HG03432 (cell line): Measurements from ENCODE around the gene KRT77.
"Not testable (repeated sequence)": the region's sequence is repeated elsewhere in the genome, so short reads cannot be mapped to it uniquely, and the experiment has no call there.

Source experiments
- ATAC-seq: cut with Tn5 transposase; IDR thresholded peaks from one replicate; pipeline ENCODE4 v1.9.1; 2021; ENCODE audit warnings: mild to moderate bottlenecking, moderate library complexity; ENCODE audit not compliant: unreplicated experiment

The KRT77 gene

GRCh38 chr12:52703424-52703823 lies at the start of gene KRT77:
Gene KRT77 (minus strand): TSS chr12:52703524. CDS start chr12:52703434, 90 bp downstream.
- no peak for ATAC-seq

GRCh38 chr12:52752516-52752915 lies 49.2 kb upstream of the KRT77 start:
- ATAC-seq: no peak

GRCh38 chr12:52751795-52752194 lies 48.5 kb upstream of the KRT77 start:
- ATAC-seq: no peak

- ATAC-seq: not testable (repeated sequence)
Observed at GRCh38 chr12:52750532-52750931, 47.2 kb upstream of the KRT77 start.

GRCh38 chr12:52749827-52750226 lies 46.5 kb upstream of the KRT77 start:
- no peak for ATAC-seq

- no peak for ATAC-seq
Observed at GRCh38 chr12:52748578-52748977, 45.3 kb upstream of the KRT77 start.

GRCh38 chr12:52745554-52745953 lies 42.2 kb upstream of the KRT77 start:
- no peak for ATAC-seq

GRCh38 chr12:52744493-52745156 lies 41.3 kb upstream of the KRT77 start:
- no peak for ATAC-seq

GRCh38 chr12:52742822-52743457 lies 39.6 kb upstream of the KRT77 start:
- no peak for ATAC-seq

- no peak for ATAC-seq
Observed at GRCh38 chr12:52742196-52742580, 38.9 kb upstream of the KRT77 start.

GRCh38 chr12:52741375-52742195 lies 38.3 kb upstream of the KRT77 start:
- no peak for ATAC-seq

- no peak for ATAC-seq
Observed at GRCh38 chr12:52740584-52740983, 37.3 kb upstream of the KRT77 start.

- no peak for ATAC-seq
Observed at GRCh38 chr12:52739963-52740362, 36.6 kb upstream of the KRT77 start.

GRCh38 chr12:52735816-52736632 lies 32.7 kb upstream of the KRT77 start:
- ATAC-seq: no peak

- ATAC-seq: no peak
Observed at GRCh38 chr12:52735106-52735505, 31.8 kb upstream of the KRT77 start.

- no peak for ATAC-seq
Observed at GRCh38 chr12:52730793-52731192, 27.5 kb upstream of the KRT77 start.

- ATAC-seq: no peak
Observed at GRCh38 chr12:52730383-52730782, 27.1 kb upstream of the KRT77 start.

- no peak for ATAC-seq
Observed at GRCh38 chr12:52729147-52729546, 25.8 kb upstream of the KRT77 start.

GRCh38 chr12:52728374-52728773 lies 25.1 kb upstream of the KRT77 start:
- no peak for ATAC-seq

- ATAC-seq: no peak
Observed at GRCh38 chr12:52727037-52727436, 23.7 kb upstream of the KRT77 start.

- ATAC-seq: no peak
Observed at GRCh38 chr12:52726451-52726850, 23.1 kb upstream of the KRT77 start.
